Colon (tissue), 2 donors: Measurements from ENCODE around the gene LAMTOR3.

Experiments used
- FAIRE-seq: peaks from 2 replicates; lab custom pipeline; 2012; peaks lifted over from hg19 to GRCh38; lab: Jason Lieb, UNC
- donor health status: control.
- donor health status: control.

Gene LAMTOR3, protein sequence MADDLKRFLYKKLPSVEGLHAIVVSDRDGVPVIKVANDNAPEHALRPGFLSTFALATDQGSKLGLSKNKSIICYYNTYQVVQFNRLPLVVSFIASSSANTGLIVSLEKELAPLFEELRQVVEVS

DNA sequence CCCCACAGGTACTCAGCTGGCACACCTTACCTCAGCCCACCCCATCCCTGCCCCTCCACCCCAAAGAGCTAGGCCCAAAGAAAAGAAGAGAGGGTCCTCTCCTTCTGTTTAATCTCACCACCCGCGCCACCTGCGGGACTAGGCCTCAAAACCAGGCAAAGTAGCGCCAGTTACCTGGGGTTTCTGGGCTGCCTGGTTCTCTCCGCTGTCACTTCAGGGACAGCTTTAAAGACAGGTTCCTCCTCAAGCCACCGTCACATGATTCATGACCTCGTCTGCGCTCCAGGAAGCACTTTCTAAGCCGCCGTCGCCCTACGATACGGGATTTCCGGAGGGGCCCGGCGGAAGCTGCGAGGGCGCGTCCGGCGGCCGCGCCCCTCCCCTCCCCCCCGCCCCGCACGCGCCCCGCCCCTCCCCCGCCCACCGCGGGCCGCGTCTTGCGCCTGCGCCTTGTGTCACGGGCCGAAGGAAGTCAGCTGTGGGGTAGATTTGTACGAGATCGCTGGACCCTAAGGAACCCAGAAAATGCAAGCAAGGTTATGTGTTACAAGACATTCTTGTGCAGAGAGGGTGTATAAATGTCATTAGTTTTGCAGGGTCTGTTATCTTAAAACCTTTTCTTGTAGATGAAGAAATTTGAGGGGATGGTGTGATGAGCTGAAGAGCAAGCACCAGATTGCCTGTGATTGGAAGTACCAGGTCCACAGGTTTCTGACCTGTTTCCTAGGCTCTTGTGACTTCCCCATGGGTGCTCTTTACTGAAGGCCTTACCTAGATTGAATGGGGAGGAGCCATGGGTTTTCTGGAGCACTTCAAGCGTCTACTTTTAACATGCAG lies at the start of gene LAMTOR3:
TSS of gene LAMTOR3 (minus strand) at position 267 of the 837 bp plus-strand sequence. CDS start 464 bp downstream, outside the sequence.
- FAIRE-seq, result no peak

DNA sequence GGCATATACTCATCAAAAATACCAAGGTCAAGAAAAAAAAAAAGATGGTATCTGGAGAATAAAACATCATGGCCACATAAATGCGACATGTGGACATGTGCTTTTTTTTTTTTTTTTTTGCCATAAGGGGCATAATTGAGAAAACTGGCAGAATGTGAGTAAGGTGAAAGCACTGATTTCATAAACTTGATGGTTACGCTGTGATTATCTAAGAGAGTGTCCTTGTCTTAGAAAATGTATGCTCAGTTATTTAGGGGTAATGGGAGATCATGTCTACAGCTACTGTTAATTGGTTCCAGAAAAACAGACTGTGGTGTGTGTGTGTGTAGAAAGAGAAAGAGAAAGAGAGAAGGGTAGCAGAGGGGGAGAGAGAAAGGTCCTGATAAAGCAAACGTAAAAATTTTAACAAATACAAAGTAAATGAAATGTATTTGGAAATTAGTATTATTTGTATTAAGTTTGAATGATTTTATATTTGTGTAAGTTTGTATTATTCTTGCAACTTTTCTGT lies 44.1 kb upstream of the LAMTOR3 start:
- FAIRE-seq, result no peak

DNA sequence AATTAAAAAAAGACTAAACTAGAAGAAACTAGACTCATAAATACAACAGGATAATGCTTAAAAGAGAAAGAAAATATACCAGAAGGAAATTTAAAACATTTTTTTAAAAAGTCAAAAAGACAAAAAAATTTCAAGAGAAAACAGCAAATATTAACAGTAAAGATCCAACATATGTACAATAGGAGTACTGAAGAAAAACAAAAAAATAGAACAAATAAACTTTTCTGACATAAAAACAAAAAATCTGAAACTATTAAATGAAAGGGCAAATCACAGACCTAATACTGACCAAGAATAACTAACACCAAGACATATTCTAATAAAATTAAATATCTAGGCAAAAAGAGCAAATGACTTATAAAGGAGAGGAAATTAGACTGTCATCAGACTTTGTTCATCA lies 40.7 kb upstream of the LAMTOR3 start:
- FAIRE-seq, result peak; percentile 73

DNA sequence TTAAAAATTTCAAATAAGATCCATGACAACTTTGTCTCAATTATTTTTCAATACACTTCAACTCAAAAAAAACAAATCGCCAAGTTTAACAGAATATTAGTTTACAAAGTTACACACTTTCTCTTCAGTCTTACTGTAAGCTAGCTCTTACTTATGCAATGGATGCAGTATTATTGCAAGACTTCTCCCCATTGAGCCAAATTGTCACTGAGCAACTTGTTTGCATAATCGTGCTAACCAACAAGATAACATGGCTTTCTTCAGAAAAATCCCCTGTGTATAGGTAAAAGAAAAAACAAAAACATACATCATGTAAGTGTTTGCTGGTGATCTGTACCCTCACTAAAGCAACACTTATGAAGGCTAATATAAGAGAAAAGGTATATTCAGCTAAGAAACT lies 33.3 kb upstream of the LAMTOR3 start:
- FAIRE-seq, result no peak

DNA sequence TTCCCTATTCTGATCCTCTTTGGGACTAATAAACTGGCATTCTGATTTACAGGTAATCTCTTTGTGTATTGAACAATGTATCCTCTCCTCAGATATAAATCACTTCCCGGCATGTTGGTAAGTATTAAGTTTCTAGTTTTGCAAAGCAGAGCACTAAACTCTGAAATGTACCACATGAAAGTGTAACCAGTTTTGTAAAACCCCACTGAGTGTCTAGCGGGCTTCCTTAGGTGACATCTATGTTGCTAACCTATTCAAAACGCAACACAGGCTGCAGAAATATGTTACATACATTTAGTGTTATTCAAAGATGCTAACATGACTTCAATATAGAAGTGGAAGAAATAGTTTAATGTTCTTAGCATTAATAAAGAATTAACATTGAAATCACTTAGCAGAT lies 26.9 kb upstream of the LAMTOR3 start:
- no peak for FAIRE-seq

DNA sequence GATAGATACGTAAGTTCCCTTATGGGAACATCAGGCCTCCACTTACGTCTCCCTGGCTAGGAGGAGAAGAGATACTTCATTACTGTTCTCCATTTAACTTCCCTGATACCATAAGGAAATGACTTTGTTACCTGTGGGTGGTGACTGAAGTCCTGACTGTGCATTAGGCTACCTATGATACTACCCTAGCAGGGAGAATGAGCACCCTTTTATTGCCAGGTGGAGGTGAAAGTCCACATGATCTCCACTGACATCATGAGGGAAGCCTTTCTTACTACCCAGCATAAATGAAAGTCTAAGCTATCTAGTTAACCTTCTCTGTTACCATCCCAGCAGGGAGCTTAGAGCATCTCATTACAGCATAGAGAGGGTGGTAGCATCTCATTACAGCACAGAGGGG lies 24.4 kb upstream of the LAMTOR3 start:
- FAIRE-seq, result peak; percentile 33

DNA sequence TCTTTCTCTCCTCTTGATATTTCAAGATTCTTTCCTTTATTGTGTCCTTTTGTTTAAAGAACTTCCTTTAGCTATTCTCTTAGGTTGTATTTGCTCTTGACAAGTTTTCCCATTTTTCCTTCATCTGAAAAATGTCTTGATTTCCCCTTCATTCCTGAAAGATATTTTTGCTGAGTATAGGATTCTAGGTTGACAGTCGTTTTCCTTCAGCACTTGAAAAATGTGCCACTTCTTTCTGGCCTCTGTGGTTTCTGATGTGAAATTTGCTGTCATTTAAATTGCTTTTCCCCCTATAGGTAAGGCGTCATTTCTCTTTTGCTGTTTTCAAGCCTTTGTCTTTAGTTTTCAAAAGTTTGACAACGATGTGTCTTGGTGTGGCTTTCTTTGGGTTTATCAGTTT lies 23.3 kb upstream of the LAMTOR3 start:
- FAIRE-seq, result no peak

DNA sequence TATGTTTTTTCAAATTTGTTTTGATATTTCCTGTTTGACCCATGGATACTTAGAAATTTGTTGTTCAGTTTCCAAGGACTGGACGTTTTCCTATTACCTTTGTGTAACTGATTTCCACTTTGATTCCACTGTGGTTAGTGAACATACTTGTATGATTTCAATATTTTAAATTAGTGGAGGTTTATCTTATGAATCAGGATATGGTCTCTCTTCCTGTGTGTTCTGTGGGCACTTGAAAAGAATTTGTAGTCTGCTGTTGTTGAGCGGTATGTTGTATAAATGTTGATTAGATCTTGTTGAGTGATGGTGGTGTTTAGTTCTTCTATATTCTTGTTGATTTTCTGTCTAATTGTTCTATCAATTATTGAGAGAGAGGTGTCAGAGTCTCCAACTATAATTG lies 21.2 kb upstream of the LAMTOR3 start:
- FAIRE-seq, result no peak

DNA sequence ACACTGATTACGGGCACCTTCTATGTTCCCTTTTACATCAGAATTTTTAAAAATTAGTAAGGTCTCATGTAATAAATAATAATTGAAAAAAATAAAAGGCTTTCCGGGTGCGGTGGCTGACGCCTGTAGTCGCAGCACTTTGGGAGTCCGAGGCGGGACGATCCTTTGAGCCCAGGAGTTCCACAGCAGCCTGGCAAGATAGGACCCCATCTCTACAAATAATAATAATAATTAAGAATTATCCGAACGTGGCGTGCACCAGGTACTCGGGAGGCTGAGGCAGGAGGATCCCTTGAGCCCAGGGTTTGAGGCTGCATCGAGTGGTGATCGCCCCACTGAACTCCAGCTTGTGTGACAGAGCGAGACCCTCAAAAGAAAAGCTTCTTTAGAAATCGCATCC lies 771 bp upstream of the LAMTOR3 start:
- no peak for FAIRE-seq

DNA sequence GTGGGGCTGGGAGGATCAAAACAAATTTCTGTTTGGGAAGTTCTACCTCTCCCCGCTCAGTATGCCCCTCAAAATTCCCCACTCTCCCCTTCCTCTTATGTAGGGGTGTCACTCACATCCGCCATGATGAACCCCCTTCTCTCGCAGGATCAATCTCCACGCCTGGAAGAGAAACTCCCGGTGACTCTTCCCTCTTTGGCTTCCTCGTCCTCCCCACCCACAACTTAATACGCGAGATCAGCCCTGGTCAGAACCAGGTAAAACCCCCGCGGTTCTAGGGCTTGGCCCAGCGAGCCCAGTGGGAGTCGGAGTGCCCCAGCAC lies 427 bp downstream of the LAMTOR3 start:
- FAIRE-seq, result no peak

DNA sequence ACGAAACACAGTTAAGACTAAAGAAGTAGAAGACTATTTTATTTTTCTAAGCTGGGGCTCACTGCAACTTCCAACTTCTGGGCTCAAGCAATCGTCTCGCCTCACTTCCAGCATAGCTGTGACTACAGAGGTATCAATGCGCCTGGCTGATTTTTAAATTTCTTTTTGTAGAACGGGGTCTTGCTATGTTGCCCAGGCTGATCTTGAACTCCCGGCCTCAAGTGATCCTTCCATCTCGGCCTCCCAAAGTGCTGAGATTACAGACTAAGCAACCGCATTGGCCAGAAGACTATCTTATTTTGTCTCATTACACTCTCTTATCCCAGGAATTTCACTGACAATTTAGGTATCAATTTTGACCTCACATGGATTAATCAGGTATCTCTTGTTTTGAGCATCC lies 1.2 kb downstream of the LAMTOR3 start:
- FAIRE-seq, result no peak

DNA sequence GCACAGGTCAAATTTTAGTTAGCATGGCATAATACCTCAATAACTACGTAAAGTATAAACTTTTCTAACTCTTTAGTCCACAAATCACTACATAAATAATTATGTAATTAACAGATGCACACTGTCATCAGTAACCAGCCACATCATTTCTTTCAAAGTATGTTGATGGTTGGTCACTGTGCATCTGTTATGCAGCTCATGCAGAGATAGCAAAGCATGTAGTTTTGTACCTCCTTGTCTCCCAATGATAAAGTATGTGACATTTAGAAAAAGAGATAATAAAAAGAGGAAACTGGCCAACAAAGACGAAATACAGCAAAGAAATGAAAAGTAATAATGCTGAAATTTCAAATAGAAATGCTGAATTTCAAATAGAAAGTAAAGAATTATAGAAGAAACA lies 2.9 kb downstream of the LAMTOR3 start:
- FAIRE-seq, result no peak

DNA sequence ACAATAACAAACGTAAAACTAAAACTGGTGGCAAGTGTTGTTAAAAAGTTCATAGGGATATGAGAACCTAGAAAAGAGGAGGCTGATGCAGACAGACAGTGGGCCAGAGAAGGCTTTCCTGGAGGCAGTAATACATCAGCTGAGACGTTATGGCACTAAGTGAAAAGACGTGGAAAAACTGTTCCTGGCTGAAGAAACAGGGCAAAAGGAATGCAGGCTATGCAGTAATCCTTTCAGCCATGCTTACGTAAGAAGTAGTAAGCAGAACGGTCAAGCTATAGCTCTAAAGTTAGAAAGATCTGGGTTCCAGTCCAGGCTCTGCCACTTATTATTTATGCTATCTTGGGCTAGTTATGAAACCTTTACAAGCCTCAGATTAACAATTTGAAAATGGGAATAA lies 6.4 kb downstream of the LAMTOR3 start:
- FAIRE-seq, result no peak

DNA sequence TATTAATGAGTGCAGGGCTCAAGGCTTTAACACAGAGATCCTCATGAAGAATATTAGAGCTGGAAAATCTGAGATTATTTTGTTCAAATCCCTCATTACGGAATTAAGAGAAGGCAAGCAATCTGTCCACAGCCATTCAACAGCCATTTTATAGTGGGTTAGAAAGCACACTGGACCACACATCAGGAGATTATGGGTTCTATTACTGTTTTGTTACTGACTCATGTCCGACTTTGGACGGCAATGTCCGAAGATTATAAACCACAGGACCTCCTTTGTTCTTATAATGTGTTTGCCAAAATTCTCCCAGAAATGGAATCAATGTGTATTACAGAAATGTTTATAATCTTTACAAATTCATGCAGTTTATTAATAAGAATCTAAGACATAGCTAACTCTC lies 8.1 kb downstream of the LAMTOR3 start:
- FAIRE-seq, result no peak

DNA sequence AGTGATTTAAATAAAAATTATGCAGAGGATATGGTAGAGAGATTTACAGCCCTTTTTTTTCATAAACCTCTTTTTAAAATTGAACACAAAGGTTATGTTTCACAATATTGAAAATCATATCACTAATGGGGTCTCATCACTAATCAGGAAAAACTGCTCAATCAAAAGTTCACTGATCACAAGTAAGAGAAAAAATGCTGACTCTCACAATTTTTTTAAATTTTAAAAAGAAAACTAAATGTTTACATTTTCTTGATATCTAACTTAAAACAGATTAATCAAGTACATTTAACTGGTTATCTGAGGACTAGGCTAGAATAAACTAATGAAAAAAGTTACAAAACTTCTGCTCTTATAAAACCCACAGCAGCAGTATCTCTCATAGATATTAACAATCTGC lies 8.5 kb downstream of the LAMTOR3 start:
- FAIRE-seq, result no peak

DNA sequence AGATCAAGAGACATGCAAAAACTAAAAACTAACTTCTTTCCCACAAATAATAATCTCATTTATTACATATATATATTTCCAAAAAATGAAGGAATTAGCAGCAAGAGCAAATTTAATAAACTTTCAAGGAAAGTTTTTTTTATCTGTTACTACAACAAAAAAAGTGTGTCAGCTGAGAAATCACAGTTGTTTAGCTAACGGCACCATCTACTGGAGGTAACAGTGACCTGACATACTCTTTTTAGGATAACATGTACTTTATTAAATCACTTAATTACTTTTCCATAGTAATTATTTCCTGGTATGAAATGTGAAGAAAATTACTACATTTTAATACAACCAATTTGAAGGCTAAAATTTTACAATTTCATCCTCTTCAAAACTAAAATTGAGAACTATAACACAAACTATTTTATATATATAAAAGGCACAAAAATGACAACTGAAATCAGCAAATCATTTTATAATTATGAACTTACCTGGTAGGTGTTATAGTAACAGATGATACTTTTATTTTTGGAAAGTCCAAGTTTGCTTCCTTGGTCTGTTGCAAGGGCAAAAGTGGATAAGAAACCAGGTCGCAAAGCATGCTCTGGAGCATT lies 9.1 kb downstream of the LAMTOR3 start:
- FAIRE-seq, result peak; percentile 55

DNA sequence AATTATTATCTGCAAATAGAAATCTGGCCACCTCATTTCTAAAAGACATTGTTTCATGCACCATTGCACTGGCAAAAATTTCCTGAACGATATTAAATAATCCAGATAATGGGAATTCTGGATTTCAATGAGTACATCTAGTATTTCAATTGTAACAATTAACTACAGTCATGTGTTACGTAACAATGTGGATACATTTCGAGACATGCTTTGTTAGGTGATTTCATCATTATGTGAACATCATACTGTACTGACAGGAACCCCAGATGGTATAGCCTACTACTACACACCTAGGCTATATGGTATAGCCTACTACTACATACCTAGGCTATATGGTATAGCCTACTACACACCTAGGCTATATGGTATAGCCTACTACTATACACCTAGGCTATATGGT lies 14.8 kb downstream of the LAMTOR3 start:
- no peak for FAIRE-seq

DNA sequence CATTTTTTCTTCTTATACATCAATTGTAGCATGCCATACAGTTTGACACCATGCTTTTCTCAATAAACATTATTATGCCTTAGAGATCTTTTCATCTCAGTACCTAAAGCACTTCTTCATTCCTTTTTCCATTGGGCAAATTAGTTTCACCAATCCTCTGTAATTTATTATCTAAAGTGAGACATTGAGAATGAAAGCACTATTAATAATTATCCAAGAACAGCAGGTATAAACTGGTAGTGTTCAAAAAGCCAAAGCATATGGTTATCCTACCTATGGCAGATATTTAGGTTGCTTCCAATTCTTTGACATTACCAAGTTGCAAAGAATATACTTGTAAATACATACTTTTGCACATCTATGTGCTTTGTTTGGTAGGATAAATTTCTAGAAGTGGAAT lies 15.6 kb downstream of the LAMTOR3 start:
- no peak for FAIRE-seq

DNA sequence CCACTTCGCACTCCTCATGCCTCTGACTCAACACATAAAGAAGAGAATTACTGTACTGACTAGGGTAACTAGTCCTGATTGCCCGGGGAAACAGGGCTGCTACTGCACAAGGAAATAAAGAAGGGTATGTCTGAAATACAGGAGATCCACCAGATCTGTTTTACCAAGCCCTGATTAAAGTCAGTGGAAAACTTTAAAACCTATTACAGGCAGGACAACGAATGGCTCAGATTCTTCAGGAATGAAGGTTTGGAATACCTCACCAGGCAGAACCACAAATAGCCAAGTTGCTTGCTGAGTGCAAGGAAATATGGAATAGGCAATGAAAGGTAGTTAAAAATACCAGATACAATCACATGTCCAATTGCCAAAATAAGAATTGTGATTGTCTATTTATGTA lies 17.3 kb downstream of the LAMTOR3 start:
- no peak for FAIRE-seq

DNA sequence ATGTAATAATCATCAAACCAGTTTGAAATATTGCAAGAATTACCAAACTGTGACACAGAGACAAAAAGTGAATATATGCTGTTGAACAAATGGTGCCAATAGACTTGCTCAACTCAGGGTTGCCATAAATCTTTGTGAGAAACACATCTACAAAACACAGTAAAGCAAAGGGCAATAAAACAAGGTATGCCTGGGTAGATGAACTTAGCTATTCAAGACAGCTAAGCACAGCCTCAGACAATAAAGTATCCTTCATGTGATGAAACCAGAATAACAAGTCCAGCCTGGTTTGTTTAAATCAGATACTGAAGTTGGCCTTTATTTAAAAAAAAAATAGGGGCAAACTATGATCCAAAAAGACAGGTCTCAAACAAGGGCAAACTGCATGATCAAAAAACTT lies 19.2 kb downstream of the LAMTOR3 start:
- FAIRE-seq, result no peak

DNA sequence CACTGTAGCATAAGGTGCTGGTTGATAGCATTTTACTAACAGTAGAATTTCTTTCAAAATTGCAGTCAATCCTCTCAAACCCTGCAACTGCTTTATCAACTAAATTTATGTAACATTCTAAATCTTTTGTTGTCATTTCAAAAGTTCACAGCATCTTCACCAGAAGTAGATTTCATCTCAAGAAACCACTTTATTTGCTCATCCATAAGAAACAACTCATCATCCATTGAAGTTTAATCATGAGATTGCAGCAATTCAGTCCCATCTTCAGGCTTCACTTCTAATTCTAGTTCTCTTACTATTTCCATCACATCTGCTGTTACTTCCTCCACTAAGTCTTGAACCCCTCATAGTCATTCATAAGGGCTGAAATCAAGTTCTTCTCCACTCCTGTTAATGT lies 21.7 kb downstream of the LAMTOR3 start:
- no peak for FAIRE-seq

DNA sequence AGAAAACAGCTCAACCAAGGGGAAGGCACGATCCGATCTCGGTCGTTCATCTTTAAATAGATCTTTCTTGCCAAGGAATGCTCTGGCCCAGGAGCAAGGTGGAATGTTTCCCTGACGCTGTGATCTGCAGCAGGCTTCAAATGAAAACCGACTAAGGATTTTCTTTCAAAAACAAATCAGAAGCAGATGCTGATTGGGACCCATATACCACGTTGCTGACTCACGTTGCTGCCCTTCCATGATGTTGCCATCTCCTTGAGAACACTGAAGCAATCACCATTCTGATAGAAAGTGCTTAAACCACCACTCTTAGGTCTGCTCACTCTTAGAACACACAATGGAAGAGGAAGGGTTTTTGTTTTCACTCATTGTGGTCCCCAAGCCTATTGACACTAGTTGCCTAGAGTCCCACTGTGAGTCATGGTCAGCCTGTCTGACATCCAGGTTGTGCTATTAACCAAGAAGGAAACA lies 26.1 kb downstream of the LAMTOR3 start:
- no peak for FAIRE-seq

DNA sequence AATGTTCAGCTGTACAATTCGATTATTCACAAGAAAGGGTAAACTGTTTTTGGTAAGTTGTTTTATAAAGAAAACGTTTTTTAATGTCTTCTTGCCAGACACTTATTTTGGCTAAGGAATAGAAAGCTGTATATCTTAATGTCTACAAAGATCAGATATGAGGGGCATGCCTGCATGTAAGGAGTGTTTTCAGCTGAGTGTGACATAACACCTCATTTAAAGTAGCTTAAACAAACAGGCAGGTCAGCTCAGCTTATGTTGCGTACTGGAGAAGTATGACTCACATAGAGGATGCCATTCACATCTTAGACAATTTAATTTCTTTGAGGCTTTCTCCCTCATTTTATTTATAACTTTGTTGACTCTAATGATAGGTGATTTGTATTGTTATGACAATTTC lies 30.4 kb downstream of the LAMTOR3 start:
- no peak for FAIRE-seq
